ENCODE results near the gene MAGIX. TPM values are rescaled to one million over a fixed set of nuclear protein-coding genes. Genes with fewer than 3 reads are reported as not detected.
A peak's percentile ranks its signal among the peaks of the same experiment; 100 is the strongest.
"Not testable (repeated sequence)": the region's sequence is repeated elsewhere in the genome, so short reads cannot be mapped to it uniquely, and the experiment has no call there.

Gene MAGIX
- total RNA-seq, 1 donor from 2014 or later, result 2.4 TPM

DNA sequence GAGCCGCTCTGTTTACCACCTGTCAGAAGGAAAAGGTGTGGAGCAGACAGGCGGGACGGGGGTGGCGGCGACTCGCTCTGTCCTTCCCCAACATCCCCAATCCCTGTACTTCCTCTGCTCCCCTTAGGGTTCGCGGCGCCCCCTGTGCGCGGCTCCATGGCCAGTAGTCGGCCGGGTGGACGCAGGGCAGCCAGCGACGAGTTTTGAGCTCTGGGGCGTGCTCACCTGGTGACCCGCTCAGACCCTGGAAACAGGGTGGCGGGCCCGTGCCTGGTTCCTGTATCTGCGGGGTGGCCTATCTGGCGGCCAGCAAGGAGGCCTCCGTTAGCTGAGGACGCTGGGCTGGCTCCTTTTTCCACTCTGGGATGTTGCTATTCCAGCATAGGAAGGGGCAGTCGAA is 5.4 kb upstream of the MAGIX start:
- FAIRE-seq, result no peak
- no peak for DNase-seq (ENCODE audit: low spot score in 2 of 2)

DNA sequence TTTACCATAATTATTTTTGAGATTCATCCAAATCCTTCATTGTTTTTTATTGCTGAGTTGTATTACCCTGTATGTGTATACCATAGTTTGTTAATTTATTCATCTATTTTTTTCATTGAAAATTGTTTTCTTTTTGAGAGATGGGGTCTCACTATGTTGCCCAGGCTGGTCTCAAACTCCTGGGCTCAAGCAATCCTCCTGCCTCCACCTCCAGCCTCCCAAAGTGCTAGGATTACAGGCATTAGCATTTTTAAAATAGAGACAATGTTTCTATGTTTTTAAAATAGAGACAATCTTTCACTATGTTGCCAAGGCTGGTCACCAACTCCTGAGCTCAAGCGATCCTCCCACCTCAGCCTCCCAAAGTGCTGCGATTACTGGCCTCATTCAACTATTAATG is 1.6 kb upstream of the MAGIX start:
- no peak for DNase-seq (ENCODE audit: low spot score in 2 of 2)
- no peak for FAIRE-seq

DNA sequence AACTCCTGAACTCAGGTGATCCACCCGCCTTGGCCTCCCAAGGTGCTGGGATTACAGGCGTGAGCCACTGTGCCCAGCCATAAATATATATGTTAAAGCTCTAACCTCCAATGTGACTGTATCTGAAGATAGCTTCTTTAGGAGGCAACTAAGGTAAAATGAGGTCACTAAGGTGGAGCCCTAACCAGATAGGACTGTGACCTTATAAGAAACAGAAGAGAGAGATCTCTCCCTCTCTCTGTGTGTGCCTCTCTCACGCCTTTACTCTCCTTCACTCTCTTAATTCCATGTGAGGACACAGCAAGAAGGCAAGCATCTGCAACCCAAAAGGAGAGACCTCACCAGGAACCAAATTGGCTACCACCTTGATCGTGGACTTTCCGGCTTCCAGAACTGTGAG is 926 bp upstream of the MAGIX start:
- no peak for FAIRE-seq
- DNase-seq (ENCODE audit: low spot score in 2 of 2), result no peak

DNA sequence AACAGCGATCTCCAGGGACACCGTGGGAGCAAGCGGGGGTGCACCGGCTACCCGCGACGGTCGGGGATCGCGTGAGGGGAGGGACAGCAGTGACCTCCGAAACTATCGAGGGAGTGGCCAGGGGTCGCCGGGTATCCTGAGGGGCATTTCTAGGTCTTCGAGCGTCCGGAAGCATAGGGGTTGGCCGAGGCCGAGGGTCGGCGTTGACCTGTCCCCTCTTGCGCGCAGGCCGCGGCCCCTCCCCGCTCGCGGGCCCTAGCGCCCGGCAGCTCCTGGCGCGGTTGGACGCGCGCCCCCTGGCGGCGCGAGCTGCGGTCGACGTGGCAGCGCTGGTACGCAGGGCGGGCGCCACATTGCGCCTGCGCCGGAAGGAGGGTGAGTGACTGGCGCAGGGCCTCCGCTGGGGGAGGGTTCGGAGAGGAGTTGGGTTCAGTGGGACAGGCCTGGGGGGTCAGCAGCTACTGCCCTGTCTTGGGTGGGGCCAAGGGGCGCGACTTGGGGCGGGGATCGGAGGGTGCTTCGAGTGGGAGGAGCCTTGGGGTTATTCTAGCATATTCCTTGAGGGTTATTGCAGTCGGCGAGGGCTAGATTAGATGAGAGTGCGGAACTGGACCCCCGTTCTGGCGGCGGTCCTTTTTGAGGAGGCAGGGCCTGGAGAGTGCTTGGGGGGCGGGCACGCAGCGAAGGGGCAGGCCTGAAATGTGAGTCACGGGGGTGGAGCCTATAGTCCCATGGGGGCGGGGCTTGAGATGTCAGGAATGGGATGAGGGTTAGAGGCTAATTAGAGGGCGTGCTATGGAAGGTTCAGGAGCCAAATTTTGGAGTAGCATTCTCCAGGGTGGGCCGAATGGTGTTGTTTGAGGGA is 1.2 kb downstream of the MAGIX start:
- no peak for FAIRE-seq
- peak; percentile 82 to 85 for DNase-seq (ENCODE audit: low spot score in 2 of 2)

DNA sequence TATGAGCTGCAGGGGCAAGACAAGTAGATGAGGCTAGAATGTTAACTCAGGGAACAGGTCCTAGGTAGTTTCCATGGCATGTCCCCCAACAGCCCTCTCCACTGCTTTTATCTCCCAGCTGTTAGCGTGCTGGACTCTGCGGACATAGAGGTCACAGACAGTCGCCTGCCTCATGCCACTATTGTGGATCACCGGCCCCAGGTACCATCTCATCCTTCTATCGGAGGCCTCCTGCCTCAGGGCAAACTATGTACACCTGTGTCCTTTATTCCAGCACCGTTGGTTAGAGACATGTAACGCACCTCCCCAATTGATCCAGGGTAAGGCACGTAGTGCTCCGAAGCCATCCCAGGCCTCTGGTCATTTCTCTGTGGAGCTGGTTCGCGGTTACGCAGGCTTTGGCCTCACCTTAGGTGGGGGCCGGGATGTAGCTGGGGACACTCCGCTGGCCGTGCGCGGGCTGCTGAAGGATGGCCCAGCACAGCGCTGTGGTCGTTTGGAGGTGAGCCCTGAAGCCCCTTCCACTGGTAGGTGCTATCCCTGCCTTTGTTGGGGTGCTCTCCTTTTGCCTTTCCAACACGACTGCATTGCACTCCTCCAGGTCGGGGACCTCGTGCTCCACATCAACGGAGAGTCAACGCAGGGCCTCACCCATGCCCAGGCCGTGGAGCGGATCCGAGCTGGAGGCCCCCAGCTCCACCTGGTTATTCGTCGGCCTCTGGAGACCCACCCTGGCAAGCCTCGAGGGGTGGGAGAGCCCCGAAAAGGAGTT is 2.2 kb downstream of the MAGIX start:
- FAIRE-seq (no peak), DNase-seq (ENCODE audit: low spot score in 2 of 2) (no peak)

DNA sequence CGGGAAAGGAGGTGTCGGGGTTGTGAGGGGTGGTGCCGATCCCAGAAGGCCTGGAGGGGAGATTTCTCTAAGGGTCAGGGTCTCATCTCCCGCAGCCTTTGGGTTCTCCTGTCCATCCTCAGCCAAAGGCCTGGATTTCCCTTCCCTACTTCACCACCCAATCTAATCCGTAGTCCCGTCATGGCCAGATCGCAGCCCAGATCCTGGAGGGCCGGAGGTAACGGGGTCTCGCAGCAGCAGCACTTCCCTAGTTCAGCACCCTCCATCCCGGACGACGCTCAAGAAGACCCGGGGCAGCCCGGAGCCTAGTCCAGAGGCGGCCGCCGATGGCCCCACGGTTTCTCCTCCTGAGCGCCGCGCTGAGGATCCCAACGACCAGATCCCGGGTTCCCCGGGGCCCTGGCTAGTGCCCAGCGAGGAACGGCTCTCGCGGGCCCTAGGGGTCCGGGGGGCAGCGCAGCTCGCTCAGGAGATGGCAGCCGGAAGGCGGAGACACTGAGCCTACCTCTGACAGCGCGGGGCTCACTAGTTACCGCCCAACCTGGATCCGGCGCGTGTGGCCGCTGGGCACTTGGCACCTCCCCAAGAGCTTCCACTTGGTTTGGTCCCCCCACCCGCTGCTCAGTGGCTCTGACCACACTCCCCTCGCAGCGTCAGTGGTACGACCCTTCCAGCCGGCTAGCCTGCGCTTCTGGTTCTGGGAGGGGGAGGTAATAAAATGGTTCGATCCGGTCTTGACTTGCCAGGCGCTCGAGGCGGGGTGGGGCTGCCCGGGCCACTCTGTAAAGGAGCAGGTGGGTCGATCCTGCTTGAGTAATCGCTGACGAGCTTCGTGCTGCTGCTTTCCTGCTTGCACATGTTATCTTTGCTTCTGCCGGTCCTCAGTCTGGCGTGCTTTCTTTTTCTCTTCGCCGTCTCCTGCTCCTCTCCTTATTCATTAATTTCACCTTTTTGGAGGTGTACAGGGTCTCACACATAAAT is 3.6 kb downstream of the MAGIX start:
- FAIRE-seq (no peak), DNase-seq (ENCODE audit: low spot score in 2 of 2) (peak; percentile 57 to 61)

DNA sequence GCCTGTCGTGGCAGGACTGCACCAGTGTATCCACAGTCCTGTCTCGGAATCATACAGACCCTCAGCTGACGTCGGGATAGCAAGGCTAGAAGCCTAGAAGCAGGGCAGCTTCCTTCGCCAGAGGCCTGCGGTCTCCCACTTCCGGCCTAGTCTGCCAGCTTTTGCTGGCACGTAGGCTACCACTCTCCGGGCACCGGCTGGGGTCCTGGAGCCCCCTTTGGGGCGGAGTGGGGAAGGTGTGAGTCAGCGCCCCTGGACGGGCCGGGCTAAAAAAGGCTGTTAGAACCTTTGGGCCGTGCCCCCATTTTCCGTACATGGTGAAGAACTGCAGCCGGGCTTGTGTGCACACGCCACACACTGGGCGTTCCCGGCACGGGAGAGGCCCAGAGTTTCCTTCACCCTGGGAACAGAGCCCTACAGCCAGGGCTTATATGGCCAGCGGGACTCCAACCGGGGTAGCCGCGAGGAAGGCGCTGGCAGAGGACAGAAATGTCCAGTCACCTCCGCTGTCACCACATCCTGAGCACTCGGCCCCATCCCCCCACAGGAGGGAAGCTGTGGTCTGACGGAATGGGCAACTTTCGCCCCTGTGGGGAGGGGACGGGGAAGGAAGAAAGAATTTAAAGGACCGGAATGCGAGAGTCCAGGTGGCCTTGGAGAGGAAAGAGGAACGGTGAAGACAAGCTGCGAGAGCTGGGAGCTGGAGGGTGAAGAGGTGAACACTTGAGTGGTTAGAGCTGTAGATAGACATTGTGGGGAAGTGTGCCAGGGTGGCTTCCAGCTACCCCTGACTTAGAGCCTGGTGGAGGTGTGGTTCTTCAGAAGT is 4.6 kb downstream of the MAGIX start:
- DNase-seq (ENCODE audit: low spot score in 2 of 2), result peak in 1 of 2 donors; percentile 41

DNA sequence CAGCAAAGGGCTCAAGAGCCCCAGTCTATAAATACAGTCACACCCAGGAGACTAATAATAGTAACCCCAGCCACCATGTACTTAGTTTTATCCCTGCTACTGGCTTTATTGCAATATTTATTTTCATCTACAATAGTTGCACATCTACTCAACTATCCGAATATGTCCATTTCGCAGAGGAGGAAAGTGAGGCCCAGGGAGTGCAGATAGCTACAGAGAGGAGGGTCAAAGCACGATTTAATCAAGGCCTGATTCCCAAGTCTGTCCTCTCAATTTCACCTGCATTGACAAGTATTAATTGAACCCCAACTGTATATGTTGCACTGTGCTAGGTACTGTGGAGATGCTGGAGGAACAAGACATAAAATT is 5.2 kb downstream of the MAGIX start:
- FAIRE-seq, result no peak
- DNase-seq (ENCODE audit: low spot score in 2 of 2), result peak in 1 of 2 donors; percentile 3

More for the DNA sequence above, 4.6 kb downstream of the MAGIX start:
- no peak for FAIRE-seq

DNA sequence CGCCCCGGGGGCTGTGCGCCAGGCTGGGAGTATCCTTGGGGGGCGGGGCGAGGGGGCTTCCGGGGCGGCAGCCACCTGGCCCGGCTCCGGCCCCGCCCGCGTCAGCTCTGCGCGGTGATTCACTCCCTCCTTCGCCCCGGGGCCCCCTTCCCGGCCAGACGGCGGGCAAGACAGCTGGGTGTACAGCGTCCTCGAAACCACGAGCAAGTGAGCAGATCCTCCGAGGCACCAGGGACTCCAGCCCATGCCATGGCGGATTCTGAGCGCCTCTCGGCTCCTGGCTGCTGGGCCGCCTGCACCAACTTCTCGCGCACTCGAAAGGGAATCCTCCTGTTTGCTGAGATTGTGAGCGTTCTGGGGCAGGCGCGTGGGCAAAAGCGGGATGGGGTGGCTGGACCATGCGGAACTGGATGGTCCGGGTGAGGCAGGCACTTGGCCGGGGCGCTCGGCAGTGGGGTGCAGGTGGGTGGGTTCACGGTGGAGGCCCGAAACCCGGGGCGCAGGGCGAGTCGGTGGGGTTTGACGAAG is 9.3 kb downstream of the MAGIX start, which contains the start of gene PLP2:
TSS of gene PLP2 (plus strand) at position 147 of the 528 bp plus-strand sequence. CDS start at position 250, 103 bp downstream.
- FAIRE-seq, result no peak

DNA sequence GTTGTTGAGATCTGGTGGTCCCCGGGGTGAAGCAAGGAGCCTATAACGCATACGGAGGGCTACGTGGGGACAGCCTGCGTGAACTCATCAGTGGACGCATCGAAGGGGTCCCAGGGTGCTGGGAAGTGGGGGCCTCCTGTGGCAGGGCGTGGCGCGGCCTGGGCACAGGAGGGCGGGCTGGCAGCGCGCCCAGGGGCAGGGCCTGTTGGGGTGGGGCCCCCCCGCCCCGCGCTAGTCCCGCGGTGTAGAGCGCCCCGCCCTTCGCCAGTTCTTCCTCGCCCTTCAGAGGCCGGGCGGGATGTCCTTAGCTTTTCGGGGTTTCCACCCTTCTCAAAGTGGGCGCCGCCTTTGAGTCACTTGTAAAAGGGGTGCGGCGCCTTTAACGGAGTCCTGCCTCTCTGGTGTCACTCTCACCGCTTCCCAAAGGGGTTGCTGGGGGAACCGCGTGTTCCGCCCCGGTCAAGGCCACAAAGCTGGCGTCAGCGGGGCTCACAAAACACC is 9.8 kb downstream of the MAGIX start:
- DNase-seq (ENCODE audit: low spot score in 2 of 2) (no peak), FAIRE-seq (no peak)

More for the DNA sequence above, 9.3 kb downstream of the MAGIX start, which contains the start of gene PLP2:
- peak in 1 of 2 donors; percentile 38 for DNase-seq (ENCODE audit: low spot score in 2 of 2)

DNA sequence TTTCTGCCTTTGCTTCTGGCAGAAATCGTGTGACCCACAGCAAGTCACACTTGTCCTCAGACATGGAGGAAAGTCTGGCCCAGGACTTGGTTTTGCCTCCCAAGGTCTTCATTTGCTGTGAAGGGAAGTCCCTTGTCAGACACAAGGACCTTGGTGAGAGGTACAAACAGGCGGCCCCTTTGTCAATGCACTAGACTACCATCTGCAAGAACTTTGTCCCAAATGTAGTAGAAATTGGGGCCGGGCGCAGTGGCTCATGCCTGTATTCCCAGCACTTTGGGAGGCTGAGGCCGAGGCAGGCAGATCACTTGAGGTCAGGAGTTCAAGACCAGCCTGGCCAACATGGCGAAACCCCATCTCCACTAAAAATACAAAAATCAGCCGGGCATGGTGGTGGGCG is 11.0 kb downstream of the MAGIX start:
- DNase-seq (ENCODE audit: low spot score in 2 of 2); FAIRE-seq: not testable (repeated sequence)

DNA sequence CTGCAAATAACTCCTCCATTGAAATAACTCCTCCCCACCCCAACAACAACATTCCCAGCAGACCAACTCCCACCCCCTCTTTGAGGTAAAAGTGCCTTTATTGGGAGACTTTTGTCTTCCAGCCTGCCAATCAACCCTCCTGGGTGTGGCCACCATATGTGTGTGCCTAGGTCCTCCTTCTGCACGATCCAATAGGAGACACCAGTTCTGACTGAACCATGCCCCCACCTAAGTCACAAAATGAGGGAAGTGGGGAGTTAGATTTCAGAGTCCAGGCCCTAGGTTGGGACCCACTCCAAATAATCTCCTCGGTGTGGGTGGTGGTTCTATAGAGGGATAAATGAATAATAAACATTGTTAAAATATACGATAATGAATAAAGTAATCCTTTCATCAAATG is 12.2 kb downstream of the MAGIX start:
- no peak for DNase-seq (ENCODE audit: low spot score in 2 of 2)
- no peak for FAIRE-seq

DNA sequence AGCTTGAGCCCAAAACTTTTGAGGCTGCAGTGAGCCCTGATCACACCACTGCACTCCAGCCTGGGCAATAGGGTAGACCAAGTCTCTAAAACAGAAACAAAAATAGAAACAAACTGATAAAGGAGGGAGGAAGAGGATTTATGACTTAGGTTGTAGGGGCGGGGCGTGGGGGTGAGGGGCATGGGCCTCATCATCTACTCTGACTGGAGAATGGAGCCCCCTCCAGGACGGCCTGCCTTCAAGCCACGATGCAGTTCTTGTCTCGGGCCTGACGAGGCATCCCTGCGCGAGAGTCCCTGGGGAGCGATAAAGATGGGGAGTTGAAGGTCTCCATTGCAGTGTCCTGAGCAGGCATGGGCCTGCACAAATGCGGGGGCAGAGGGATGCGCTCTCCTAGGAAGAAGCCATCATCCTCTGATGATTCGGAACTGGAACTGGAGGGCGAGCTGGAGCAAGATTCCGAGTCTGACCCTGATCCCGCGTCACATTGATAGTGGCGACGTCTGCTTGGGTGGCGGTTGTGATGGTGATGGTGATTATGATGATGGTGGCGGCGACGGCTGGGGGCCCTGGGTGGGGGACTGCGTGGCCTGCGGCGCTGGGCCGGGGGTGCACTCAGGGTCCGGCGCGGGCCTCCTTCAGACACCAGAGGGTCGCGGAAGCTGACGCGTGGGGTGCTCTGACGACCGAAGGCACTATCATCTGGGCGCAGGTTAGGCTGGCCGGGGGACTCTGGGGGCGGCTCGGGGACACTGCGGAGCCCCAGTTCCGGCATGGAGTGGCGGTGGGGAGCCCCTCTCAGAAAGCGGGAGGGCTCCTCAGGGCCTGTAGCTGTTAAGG is 13.1 kb downstream of the MAGIX start:
- FAIRE-seq (no peak), DNase-seq (ENCODE audit: low spot score in 2 of 2) (no peak)

DNA sequence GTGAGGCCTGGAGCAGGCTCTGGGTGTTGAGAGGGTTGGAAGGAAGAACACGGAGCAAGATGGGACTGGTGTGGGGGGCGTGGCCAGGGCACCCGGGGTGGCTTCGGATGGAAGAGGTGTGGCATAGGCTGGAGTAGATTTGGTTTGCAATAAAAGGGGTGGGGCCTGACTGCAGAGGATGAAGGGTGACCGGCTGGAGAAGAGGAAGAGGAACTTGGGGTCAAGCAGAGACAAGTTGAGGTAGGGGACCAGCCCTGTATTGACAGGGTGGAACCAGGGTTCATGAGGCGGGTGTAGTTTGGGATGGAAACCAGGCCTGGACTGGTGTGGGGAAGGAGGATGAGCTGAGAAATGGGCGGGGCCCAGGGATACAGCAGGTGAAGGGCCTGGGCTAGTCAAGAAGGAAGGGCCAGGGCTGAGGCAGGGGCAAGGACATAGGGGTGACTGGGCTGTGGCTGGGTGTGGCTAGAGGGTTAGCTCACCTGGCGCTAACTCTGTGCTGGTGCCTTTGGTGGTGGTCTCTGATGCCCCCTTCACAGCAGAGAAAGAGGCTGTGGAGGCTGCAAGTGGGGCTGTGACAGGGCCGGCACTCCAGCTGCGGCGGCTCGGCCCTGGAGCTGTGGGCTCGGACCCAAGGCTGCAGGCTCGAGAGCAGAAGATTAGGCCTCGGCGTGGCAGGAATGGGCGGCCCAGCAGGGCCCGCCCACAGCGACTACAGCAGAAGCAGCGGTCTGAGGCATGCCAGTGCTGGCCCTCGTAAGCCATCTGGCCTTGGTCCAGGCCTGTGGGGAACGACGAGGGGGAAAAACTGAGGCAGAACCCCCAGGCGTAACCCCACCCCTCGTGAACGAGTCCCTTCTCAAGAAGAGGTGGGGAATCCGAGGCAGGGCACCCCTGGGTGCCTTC is 14.1 kb downstream of the MAGIX start:
- DNase-seq (ENCODE audit: low spot score in 2 of 2) (no peak), FAIRE-seq (no peak)

DNA sequence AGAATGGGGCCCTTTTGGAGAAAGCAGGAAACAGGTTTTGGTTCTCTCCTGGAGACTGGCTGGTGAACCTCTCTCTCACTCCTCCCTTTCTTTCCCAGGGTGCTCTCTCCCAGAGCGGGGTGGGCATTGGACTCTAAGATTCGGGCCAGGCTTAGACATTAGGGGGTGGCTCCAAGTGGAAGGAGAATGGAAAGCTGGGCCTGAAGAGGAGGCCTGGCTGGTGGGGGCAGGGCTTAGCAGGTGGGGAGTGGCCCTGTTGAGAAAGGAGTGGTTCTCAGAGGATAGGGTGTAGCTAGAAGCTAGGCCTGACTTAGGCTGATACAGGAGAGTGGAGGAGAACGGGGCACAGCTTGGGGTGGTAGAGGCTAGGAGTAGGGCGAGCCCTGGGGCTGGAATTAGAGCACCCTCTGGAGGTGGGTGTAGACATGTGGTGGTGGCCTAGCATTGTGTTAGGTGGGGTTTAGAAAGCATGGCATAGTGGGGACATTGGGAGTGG is 14.8 kb downstream of the MAGIX start:
- DNase-seq (ENCODE audit: low spot score in 2 of 2) (no peak), FAIRE-seq (no peak)

DNA sequence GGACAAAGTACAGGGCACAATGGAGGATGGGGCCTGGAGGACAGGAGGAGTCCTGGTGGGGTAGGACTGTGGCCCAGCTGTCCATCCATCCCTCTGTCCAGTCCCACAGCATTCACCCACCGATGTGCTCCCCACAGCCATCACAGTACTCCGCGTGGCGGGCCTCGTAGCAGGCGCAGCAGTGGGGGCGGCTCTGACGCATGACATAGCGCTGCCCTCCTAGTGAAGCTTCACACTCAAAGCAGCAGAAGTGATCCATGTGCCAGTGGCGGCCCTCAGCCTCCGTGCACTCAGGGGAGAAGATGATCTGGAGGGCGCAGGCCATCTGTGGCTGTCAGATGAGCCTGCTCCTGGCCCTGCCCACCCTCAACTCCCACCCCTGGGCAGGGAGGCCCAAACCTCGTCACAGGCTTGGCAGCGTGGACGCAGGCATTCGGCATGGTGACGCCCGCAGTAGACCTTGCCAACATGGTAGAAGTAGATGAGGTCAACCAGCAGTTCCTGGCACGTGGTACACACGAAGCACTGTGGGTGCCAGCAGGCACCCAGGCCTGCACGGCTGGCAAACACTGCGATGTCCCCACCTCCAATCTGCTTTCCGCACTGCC is 15.4 kb downstream of the MAGIX start:
- no peak for DNase-seq (ENCODE audit: low spot score in 2 of 2)
- FAIRE-seq, result no peak
